Nephron (organoid): Measurements from ENCODE around the gene SLC25A53.

Experiments used
- H3K27ac Mint-ChIP-seq, 3 experiments: 2 replicates each; pipeline ENCODE4 v1.8.0; 2020; ENCODE audit warnings: mixed read lengths in 3 of 3, mild to moderate bottlenecking in 2 of 3, moderate library complexity in 1 of 3
- H3K27me3 Mint-ChIP-seq: 2 replicates; pipeline ENCODE4 v1.8.0; 2021; ENCODE audit warnings: low read depth, mild to moderate bottlenecking, moderate library complexity, mixed read lengths
- H3K36me3 Mint-ChIP-seq: 2 replicates; pipeline ENCODE4 v1.8.0; 2020; ENCODE audit warnings: low read depth, mixed read lengths
- H3K4me1 Mint-ChIP-seq: 2 replicates; pipeline ENCODE4 v1.8.0; 2020; ENCODE audit warnings: mixed read lengths
- H3K4me3 Mint-ChIP-seq, 3 experiments: 2 replicates each; pipeline ENCODE4 v1.8.0; 2020; ENCODE audit warnings: mild to moderate bottlenecking in 3 of 3, mixed read lengths in 3 of 3, moderate library complexity in 2 of 3
- H3K9me3 Mint-ChIP-seq: 2 replicates; pipeline ENCODE4 v1.8.0; 2020; ENCODE audit warnings: mixed read lengths
- CTCF ChIP-seq, 3 experiments: fragments of 200-600 bp; sonication (generic); IDR thresholded peaks; one replicate each; pipeline ENCODE4 v1.5.0; 2021; ENCODE audit warnings: antibody characterized with exemption in 3 of 3; ENCODE audit not compliant: unreplicated experiment in 3 of 3

SLC25A53 gene

GRCh38 chrX:104189837-104190236 is 33.0 kb upstream of the SLC25A53 start:
- H3K4me1 Mint-ChIP-seq = no peaks in the 10 kb centered on the region
- TF ChIP-seq CTCF (IDR thresholded peaks at IDR 0.05; ENCODE audit: unreplicated experiment in 3 of 3) = no peak
- H3K27me3 Mint-ChIP-seq = no peaks in the 10 kb centered on the region
- peaks cover 34% of the 10 kb centered on the region for H3K36me3 Mint-ChIP-seq
- H3K9me3 Mint-ChIP-seq = no peaks in the 10 kb centered on the region
- no peak overlapping the region for H3K4me3 Mint-ChIP-seq
- peak overlapping the region in 1 of 3 experiments; percentile 44 for H3K27ac Mint-ChIP-seq

GRCh38 chrX:104187931-104188330 is 31.1 kb upstream of the SLC25A53 start:
- Mint-ChIP-seq H3K27ac (no peak overlapping the region), H3K4me1 (no peaks in the 10 kb centered on the region), H3K36me3 (peaks cover 37% of the 10 kb centered on the region), H3K4me3 (no peak overlapping the region), H3K27me3 (no peaks in the 10 kb centered on the region), H3K9me3 (no peaks in the 10 kb centered on the region)
- TF ChIP-seq CTCF (IDR thresholded peaks at IDR 0.05; ENCODE audit: unreplicated experiment in 3 of 3) = no peak

- peaks cover 3% of the 10 kb centered on the region for H3K9me3 Mint-ChIP-seq
- H3K27me3 Mint-ChIP-seq = no peaks in the 10 kb centered on the region
- no peak overlapping the region for H3K27ac Mint-ChIP-seq
- TF ChIP-seq CTCF (IDR thresholded peaks at IDR 0.05; ENCODE audit: unreplicated experiment in 3 of 3) = no peak
- H3K4me3 Mint-ChIP-seq = no peak overlapping the region
- no peaks in the 10 kb centered on the region for H3K4me1 Mint-ChIP-seq
- peaks cover 36% of the 10 kb centered on the region for H3K36me3 Mint-ChIP-seq
Observed at GRCh38 chrX:104183685-104184084, 26.9 kb upstream of the SLC25A53 start.

- peaks cover 32% of the 10 kb centered on the region for H3K36me3 Mint-ChIP-seq
- H3K27me3 Mint-ChIP-seq = no peaks in the 10 kb centered on the region
- no peak overlapping the region for H3K27ac Mint-ChIP-seq
- no peak for TF ChIP-seq CTCF (IDR thresholded peaks at IDR 0.05; ENCODE audit: unreplicated experiment in 3 of 3)
- no peak overlapping the region for H3K4me3 Mint-ChIP-seq
- peaks cover 3% of the 10 kb centered on the region for H3K4me1 Mint-ChIP-seq
- peaks cover 10% of the 10 kb centered on the region for H3K9me3 Mint-ChIP-seq
Observed at GRCh38 chrX:104173841-104174240, 17.0 kb upstream of the SLC25A53 start.

GRCh38 chrX:104172788-104173187 is 16.0 kb upstream of the SLC25A53 start:
- H3K27me3 Mint-ChIP-seq = no peaks in the 10 kb centered on the region
- no peak overlapping the region for H3K4me3 Mint-ChIP-seq
- no peak overlapping the region for H3K27ac Mint-ChIP-seq
- no peak for TF ChIP-seq CTCF (IDR thresholded peaks at IDR 0.05; ENCODE audit: unreplicated experiment in 3 of 3)
- H3K4me1 Mint-ChIP-seq = peaks cover 14% of the 10 kb centered on the region
- peaks cover 3% of the 10 kb centered on the region for H3K9me3 Mint-ChIP-seq
- peaks cover 27% of the 10 kb centered on the region for H3K36me3 Mint-ChIP-seq

- Mint-ChIP-seq H3K4me3 (no peak overlapping the region), H3K4me1 (peaks cover 18% of the 10 kb centered on the region), H3K9me3 (no peaks in the 10 kb centered on the region), H3K36me3 (peaks cover 20% of the 10 kb centered on the region), H3K27ac (no peak overlapping the region), H3K27me3 (no peaks in the 10 kb centered on the region)
- no peak for TF ChIP-seq CTCF (IDR thresholded peaks at IDR 0.05; ENCODE audit: unreplicated experiment in 3 of 3)
Observed at GRCh38 chrX:104172121-104172520, 15.3 kb upstream of the SLC25A53 start.
